Occipital lobe (tissue), 2 donors: ENCODE results near the gene P3H3. TPM values are rescaled to one million over a fixed set of nuclear protein-coding genes. Genes with fewer than 3 reads are reported as not detected.

Experiments used
- DNase-seq: peaks from one replicate; lab custom pipeline; 2025; lab: John Stamatoyannopoulos, UW
- total RNA-seq: library from RNA; depleted of rRNA; stranded (reverse); fragments of >200 nt; gene quantifications from one replicate; pipeline ENCODE4 v1.2.3, GENCODE V29; 2014

The P3H3 gene
- total RNA-seq, 1 donor from 2014 or later: 11.2 TPM

DNA sequence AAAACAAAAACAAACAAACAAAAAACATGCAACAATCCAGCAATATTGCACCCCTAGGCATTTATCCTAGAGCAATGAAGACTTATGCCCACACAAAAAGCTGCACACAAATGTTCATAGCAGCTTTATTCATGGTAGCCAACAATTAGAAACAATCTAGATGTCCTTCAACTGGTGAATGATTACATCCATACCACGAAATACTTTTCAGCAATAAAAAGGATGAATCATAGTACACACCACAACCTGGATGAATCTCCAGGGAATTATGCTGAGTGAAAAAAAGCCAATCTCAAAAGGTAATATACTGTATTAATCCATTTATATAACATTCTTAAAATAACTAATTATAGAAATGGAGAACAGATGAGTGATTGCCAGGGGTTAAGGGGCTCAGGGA lies 21.0 kb upstream of the P3H3 start:
- DNase-seq: no peak

DNA sequence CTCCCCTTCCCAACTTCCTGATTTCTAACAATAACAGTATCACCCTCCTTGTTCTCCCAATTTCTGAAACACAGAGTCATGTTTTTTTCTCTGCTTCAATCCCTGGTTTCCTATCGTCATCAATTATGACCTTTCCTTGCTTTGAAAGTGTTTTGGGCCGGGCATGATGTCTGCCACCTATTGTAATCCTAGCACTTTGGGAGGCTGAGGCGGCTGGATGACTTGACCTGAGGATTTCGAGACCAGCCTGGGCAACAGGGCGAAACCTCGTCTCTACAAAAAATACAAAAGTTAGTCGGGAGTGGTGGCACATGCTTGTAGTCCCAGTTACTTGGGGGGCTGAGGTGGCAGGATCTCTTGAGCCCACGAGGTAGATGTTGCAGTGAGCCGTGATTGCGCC lies 19.2 kb upstream of the P3H3 start:
- DNase-seq: no peak

DNA sequence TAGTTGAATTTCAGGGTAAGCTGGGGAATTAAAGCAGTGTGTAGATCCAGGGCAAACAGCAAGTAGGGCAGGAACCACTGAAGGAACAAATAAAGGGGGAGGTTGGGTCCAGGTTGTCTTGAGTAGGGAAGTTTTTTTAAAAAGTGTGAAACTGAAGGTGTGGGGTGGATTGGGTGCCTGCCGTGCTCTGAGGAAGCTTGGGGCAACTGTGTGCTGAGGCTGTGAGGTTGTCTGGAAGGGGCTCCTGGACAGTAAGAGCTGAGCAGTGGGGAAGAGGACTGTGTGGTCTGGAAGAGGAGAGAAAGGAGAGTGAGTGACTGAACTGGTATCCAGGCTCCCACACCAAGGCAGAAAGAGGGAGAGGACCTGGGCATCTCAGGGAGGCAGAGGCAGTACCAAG lies 17.4 kb upstream of the P3H3 start:
- no peak for DNase-seq

- DNase-seq: no peak
Measured at GRCh38 chr12:6813363-6813762, 14.8 kb upstream of the P3H3 start.

DNA sequence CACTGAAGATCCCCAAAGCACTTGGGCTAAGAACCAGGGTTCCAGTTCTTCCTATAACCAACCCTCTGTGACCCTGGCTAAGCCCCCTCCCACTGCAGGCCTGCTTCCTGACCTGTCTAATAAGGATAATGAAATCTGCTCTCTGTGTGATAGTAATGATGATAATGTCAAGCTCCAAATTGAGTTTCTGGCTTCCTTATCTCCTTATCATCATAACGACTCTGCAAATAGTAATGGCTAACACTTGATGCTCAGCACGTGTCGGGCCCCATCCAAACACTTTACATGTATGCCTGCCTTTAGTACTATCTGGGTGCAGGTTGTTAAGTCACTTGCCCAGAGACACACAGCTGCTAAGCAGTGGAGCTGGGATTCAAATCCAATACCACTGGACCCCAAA lies 11.6 kb upstream of the P3H3 start:
- DNase-seq: no peak

DNA sequence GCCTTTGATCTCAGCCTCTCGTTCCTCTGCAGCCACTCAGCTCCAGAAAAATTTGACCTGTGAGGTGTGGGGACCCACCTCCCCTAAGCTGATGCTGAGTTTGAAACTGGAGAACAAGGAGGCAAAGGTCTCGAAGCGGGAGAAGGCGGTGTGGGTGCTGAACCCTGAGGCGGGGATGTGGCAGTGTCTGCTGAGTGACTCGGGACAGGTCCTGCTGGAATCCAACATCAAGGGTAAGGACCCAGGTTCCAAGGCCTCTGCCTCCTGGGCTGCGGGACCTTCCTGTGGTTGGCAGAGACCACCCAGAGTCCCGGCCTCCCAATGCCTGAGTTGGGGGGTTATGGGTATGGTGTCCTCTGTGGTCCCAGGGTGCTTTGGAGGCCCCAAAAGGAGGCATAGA lies 11.1 kb upstream of the P3H3 start:
- DNase-seq: no peak

GRCh38 chr12:6817662-6818157 lies 10.5 kb upstream of the P3H3 start:
- no peak for DNase-seq

GRCh38 chr12:6818222-6818621 lies 10.0 kb upstream of the P3H3 start:
- DNase-seq: no peak

DNA sequence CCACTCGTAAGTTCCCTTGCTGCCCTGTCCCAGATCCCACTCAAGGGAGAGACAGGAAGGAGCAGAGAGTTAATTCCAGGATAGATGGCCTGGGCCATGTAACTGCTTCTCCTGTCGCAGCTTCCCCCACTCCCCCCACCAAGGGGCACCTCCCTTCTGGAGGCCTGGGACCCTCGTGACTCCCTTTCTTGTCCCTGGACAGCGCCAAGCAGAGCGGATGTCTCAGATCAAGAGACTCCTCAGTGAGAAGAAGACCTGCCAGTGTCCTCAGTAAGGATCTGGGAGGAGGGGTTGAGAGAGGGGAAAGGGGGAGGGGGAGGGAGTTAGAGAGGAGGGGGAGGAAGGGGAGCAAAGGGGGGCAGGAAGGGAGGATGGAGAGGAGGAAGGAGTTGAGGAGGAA lies 9.6 kb upstream of the P3H3 start:
- no peak for DNase-seq

- no peak for DNase-seq
Measured at GRCh38 chr12:6819106-6820030, 8.8 kb upstream of the P3H3 start.

DNA sequence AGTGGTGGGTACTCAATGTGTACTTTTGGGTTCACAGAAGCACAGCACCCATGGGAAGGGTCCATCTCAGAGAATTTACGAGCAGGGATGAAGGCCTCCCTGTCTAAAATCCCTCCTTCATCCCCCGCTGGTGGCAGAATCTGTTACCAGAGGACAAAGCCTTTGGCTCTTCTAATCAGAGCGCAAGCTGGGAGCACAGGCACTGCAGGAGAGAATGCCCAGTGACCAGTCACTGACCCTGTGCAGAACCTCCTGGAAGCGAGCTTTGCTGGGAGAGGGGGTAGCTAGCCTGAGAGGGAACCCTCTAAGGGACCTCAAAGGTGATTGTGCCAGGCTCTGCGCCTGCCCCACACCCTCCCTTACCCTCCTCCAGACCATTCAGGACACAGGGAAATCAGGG lies 8.0 kb upstream of the P3H3 start:
- no peak for DNase-seq

- peak; percentile 83 for DNase-seq
Measured at GRCh38 chr12:6821591-6822425, 6.4 kb upstream of the P3H3 start, which contains the start of gene GPR162. Gene GPR162, plus strand, starts transcription at chr12:6821821. Its CDS starts 2,078 bp downstream, at chr12:6823899.

DNA sequence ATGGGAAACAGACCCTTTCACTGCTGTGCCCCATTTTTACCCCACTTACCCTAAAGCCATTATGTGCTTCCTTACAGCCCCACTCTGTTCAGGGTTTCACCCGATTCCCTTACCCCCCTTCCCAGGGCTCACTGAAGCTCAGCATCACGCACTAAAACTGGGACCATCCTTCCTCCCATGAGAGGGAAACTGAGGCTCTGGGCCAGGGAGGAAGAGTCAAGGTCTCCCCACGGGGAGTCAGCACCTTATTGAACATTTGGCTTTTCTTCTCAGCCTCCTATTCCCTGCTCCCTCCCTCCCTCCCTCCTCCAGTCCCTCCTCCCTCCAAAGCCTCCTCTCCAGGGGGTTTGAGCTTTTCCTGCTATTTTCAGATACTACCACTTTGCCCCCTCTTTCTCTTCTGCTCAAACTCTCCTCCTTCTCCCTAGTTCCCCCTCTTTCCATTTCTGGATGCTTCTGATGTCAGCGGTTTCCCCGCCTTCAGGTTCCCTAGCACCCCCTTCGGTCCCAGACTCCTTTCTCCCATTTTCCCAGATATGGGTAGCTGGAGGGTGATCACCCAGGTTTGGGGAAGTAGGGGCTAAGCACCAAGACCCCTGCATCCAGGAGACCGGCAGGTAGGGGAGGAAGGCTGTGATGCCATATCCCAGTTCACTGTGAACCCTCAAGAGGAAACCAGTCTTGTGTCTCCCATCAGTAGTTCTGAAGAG lies 5.6 kb upstream of the P3H3 start:
- no peak for DNase-seq

GRCh38 chr12:6823182-6824084 lies 4.8 kb upstream of the P3H3 start:
- DNase-seq: no peak

DNA sequence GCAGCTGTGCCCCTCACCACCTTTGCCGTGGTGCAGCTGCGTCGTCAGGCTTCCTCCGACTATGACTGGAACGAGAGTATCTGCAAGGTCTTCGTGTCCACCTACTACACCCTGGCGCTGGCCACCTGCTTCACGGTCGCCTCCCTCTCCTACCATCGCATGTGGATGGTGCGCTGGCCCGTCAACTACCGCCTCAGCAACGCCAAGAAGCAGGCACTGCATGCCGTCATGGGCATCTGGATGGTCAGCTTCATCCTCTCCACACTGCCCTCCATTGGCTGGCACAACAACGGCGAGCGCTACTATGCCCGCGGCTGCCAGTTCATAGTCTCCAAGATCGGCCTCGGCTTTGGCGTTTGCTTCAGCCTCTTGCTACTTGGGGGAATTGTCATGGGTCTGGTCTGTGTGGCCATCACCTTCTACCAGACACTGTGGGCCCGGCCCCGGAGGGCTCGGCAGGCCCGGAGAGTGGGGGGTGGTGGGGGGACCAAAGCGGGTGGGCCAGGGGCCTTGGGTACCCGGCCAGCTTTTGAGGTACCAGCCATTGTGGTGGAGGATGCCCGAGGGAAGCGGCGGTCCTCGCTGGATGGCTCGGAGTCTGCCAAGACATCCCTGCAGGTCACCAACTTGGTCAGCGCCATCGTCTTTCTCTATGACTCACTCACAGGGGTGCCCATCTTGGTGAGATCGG lies 4.0 kb upstream of the P3H3 start:
- peak; percentile 44 for DNase-seq

DNA sequence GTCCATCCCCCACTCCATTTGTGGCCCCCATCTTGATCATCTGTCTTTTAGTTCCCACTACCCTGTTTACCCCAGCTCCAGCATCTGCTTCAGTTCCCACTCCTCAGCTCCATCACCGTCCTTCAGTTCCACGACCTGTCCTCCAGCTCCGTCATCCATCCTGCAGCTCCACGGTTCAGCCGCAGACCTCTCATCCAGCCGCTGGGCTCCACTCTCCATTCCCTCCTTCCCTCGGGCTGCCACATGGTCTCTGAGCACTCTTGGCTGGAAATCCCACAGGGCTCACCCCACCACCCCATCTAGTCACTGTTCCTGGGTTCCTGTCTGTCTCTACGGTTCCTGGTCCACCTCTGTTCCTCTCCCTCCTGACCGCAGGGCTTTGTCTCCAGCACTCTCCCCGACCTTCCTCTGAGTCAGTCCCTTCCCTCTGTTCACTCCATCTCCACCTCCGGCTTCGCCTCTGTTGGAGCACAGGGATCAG lies 3.3 kb upstream of the P3H3 start:
- DNase-seq: no peak

- DNase-seq: peak; percentile 82
Measured at GRCh38 chr12:6825398-6826124, 2.6 kb upstream of the P3H3 start.

- no peak for DNase-seq
Measured at GRCh38 chr12:6826125-6826733, 2.0 kb upstream of the P3H3 start.
